CD4-positive, alpha-beta T cell treated with Interleukin-6 at 100 ng/mL for 8 hours (primary cell): ENCODE data around the gene MACROD2.
"Not testable (repeated sequence)": the region's sequence is repeated elsewhere in the genome, so short reads cannot be mapped to it uniquely, and the experiment has no call there.

ENCODE experiments used
- DNase-seq: peaks from one replicate; pipeline ENCODE4 v3.0.0-alpha.2; 2020; ENCODE audit warnings: mixed read lengths, low spot score

Gene MACROD2

GRCh38 chr20:14992961-14993360 is 997.6 kb downstream of the MACROD2 start:
- DNase-seq: no peak

- DNase-seq: no peak
These were observed 1001.8 kb downstream of the MACROD2 start for GRCh38 chr20:14996883-14997672.

GRCh38 chr20:14997791-14998190 is 1002.5 kb downstream of the MACROD2 start:
- DNase-seq: no peak

- DNase-seq: no peak
These were observed 1010.1 kb downstream of the MACROD2 start for GRCh38 chr20:15005300-15005986.

- DNase-seq: no peak
These were observed 1016.3 kb downstream of the MACROD2 start for GRCh38 chr20:15011631-15012030.

- no peak for DNase-seq
These were observed 1017.2 kb downstream of the MACROD2 start for GRCh38 chr20:15012566-15012965.

GRCh38 chr20:15016875-15017274 is 1021.6 kb downstream of the MACROD2 start:
- DNase-seq: not testable (repeated sequence)

- DNase-seq: no peak
These were observed 1023.6 kb downstream of the MACROD2 start for GRCh38 chr20:15018966-15019365.

GRCh38 chr20:15020845-15021244 is 1025.5 kb downstream of the MACROD2 start:
- DNase-seq: no peak

GRCh38 chr20:15022921-15023320 is 1027.6 kb downstream of the MACROD2 start:
- DNase-seq: no peak

- DNase-seq: no peak
These were observed 1031.4 kb downstream of the MACROD2 start for GRCh38 chr20:15026759-15027158.

- no peak for DNase-seq
These were observed 1035.5 kb downstream of the MACROD2 start for GRCh38 chr20:15030826-15031225.

- DNase-seq: no peak
These were observed 1036.4 kb downstream of the MACROD2 start for GRCh38 chr20:15031546-15032351.

- no peak for DNase-seq
These were observed 1037.0 kb downstream of the MACROD2 start for GRCh38 chr20:15032352-15032622.

- DNase-seq: no peak
These were observed 1038.0 kb downstream of the MACROD2 start for GRCh38 chr20:15033269-15033668.

GRCh38 chr20:15033891-15034290 is 1038.6 kb downstream of the MACROD2 start:
- DNase-seq: no peak

- no peak for DNase-seq
These were observed 1041.6 kb downstream of the MACROD2 start for GRCh38 chr20:15036948-15037347.

- no peak for DNase-seq
These were observed 1043.9 kb downstream of the MACROD2 start for GRCh38 chr20:15039088-15039752.

GRCh38 chr20:15042723-15043122 is 1047.4 kb downstream of the MACROD2 start:
- no peak for DNase-seq

- no peak for DNase-seq
These were observed 1049.9 kb downstream of the MACROD2 start for GRCh38 chr20:15045246-15045645.

GRCh38 chr20:15047042-15047441 is 1051.7 kb downstream of the MACROD2 start:
- DNase-seq: no peak

- no peak for DNase-seq
These were observed 1052.3 kb downstream of the MACROD2 start for GRCh38 chr20:15047601-15048000.
